NCI-H446 treated with DMSO at 0.1 percent for 48 hours (cell line): ENCODE measurements around the gene COG2.
"Not testable (repeated sequence)": the region's sequence is repeated elsewhere in the genome, so short reads cannot be mapped to it uniquely, and the experiment has no call there.

Experiments
- DNase-seq: peaks from one replicate; lab custom pipeline; 2025; lab: John Stamatoyannopoulos, UW

The COG2 gene, protein sequence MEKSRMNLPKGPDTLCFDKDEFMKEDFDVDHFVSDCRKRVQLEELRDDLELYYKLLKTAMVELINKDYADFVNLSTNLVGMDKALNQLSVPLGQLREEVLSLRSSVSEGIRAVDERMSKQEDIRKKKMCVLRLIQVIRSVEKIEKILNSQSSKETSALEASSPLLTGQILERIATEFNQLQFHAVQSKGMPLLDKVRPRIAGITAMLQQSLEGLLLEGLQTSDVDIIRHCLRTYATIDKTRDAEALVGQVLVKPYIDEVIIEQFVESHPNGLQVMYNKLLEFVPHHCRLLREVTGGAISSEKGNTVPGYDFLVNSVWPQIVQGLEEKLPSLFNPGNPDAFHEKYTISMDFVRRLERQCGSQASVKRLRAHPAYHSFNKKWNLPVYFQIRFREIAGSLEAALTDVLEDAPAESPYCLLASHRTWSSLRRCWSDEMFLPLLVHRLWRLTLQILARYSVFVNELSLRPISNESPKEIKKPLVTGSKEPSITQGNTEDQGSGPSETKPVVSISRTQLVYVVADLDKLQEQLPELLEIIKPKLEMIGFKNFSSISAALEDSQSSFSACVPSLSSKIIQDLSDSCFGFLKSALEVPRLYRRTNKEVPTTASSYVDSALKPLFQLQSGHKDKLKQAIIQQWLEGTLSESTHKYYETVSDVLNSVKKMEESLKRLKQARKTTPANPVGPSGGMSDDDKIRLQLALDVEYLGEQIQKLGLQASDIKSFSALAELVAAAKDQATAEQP

DNA sequence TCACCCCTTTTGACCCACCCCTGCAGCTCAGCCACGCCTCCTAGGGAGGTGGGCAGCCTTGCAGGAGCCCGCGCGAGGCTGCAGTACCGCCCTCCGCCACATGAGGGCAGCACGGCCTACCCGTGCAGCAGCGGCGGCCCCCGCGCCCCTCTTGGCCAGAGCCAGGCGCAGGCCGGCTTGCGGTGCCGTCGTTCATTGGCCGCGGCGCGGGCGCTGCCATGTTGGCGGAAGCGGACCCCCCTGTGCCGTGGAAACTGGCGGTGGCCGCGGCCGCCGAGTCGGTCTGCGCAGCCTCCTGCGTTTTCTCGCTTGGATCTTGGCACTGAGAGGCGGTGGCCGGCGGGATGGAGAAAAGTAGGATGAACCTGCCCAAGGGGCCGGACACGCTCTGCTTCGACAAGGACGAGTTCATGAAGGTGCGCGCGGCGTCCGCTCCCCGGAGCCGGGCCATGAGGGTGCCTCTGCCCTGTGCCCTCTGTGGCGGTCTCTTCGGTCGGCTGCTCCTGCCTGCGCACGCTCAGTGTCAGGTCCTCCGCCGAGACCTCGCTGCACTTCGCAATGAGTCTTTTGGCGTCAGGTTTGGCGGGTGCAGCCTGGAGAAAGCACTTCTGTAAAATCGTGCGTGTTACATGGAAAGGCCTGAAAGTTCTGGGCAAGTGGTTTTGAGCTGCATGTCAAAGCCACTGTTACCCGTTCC lies at the start of gene COG2:
Gene COG2 (plus strand): TSS at position 219 of the 697 bp plus-strand sequence. CDS start 126 bp downstream, at position 345.
- peak; percentile 82 for DNase-seq

- no peak for DNase-seq
Observed at GRCh38 chr1:230592848-230593414, 49.4 kb upstream of the COG2 start.

GRCh38 chr1:230594214-230594773 lies 48.0 kb upstream of the COG2 start:
- DNase-seq: no peak

- no peak for DNase-seq
Observed at GRCh38 chr1:230595181-230595580, 47.1 kb upstream of the COG2 start.

DNA sequence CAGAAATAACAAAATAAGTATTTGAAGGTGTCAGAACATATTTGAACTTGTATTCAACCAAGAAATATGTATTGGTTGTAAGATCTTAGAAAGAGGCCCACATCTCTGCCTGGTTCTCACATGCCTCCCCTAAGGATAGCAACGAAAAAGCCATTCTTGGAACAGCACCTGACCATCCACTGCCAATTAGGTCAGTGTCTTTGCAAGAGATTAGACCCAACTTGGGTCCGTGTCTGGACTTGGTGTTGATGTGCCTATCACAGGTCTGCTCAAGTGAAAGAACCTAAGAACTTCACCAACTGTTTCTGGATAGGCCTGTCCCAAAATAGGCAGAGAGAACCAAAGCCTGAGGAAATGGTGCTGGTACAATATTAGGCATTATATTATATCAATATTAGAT lies 46.0 kb upstream of the COG2 start:
- DNase-seq: no peak

DNA sequence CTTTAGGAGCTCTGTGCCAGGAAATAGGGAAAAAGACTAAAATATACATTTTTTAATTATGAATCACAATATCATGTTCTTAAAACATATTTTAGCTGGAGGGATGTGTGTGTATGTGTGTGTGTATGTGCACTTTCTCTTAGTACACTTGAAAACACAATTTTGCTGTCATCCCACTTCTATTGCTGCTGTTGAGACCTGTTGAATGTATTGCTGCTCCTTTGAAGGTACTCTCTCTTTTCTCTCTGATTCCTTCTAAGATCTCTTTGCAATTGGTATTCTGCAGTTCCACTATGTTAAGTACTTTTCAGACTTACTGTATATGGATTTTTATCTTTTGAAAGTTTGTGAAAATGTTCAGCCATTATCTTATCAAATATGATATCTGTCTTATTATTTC lies 43.5 kb upstream of the COG2 start:
- no peak for DNase-seq

DNA sequence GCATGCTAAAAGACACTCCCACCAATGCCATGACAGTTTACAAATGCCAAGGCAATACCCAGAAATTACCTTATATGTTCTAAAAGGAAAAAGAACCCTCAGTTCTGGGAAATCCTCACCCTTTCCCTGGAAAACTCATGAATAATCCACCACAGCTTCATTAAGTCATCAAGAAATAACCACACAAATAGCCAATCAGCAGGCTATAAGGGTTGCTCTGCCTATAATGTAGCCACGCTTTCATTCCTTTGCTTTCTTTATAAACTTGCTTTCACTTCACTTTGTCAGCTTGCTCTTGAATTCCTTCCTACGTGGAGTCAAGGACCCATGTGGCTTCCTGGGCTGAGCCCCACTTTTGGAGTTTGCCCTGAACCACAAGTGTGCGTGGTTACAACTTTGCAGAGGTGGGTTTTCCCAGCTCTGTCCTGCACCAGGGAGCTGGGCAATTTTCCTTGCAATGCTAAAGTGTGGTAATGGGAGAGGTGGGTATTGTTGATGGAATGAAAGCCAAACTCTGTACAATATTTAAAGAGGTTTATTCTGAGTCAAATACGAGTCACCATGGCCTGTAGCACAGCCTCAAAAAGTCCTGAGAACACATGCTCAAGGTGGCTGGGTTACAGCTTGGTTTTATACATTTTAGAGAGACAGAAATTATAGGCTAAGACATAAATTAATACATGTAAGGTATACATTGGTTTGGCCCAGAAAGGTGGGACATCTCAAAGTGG lies 42.2 kb upstream of the COG2 start:
- no peak for DNase-seq

DNA sequence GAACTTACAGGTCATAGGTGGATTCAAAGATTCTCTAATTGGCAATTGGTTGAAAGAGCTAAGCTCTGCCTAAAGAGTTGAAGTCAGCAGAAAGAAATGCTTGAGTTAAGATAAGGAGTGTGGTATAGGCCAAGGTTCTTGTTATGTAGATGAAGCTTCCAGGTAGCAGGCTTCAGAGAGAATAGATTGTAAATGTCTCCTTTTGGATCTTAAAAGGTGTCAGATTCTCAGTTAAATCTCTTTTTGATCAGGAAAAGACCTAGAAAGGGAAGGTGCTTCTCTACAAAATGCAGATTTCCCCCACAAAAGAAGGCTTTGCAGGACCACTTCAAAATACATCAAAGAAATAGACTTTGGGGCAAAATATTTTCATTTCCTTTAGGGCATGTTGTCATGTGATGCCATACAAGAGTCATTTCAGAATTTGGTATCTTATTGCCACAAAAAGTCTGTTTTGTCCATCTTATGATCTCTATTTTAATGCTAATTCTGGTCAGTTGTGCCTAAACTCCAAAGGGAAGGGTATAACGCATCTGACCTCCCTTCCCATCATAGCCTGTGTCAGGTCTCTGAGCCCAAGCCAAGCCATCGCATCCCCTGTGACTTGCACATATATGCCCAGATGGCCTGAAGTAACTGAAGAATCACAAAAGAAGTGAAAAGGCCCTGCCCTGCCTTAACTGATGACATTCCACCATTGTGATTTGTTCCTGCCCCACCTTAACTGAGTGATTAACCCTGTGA lies 41.5 kb upstream of the COG2 start:
- DNase-seq: not testable (repeated sequence)

GRCh38 chr1:230609208-230609607 lies 33.1 kb upstream of the COG2 start:
- no peak for DNase-seq

DNA sequence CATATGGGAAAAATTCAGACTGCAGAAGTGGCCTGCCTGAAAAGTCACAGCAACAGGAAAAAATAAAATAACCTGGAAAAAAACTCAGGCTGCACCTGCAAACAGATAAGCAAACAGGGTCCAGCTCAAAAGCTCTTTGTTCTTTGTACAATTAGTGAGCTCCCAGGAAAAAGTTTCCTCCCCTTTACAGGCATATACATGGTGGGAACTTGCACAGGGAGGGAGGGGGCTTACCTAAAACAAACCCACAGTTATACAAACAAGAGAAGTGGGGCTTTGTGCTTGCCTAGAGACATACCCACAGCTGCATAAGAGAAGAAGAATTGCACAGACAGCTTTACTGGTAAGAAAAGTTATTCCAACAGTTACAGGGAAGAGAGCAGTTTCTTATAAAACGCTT lies 31.7 kb upstream of the COG2 start:
- DNase-seq: no peak

DNA sequence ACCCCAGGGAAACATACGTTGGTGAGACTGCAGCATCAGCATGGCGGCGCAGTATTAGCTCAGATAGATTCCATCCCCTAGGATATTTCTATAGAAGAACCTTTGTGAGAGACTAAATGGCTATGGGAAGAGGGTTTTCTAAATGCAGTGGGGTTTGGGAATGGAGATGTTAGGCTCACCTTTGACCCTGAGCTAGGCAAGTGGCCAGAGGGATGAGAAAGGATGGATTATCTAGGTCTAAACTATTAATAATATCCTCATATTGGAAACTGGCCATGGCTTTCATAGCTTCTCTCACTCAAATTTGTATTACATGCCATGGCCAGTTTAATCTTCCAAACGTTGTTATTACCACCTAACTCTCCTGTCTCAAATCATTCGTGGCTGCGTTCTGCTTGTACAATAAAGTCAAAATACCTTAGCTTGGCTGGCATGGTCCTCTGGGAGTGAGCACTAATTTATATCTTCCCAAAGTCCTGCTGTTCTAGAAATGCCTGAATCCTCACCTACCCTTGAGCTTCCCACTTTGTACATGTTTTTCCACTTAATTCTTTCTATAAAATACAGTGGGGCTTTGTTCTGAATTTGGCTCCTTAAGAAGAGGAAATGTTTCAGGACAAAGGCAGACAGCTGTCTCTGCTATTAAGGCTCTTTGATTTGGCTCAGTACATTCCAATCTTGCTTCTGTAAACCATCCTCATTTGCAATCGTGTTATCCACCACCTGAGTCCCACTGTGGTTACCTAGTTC lies 31.0 kb upstream of the COG2 start:
- peak; percentile 42 for DNase-seq

DNA sequence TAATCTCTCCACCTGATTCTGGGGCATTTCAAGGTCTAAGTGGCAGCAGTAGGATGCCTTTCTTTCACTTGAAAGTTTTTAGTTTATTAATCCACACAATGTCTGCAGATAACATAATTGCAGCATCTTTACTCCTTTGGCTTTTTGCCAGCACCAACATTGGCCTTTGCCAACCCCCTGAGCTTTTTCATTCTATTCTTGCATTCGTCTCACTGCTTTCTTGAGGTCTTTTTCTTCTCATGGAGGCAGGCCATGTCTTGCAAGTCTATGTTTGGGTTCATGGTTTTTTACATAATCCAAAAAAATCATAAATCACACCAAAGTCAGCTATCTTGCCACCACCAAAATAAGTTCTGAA lies 30.4 kb upstream of the COG2 start:
- no peak for DNase-seq

DNA sequence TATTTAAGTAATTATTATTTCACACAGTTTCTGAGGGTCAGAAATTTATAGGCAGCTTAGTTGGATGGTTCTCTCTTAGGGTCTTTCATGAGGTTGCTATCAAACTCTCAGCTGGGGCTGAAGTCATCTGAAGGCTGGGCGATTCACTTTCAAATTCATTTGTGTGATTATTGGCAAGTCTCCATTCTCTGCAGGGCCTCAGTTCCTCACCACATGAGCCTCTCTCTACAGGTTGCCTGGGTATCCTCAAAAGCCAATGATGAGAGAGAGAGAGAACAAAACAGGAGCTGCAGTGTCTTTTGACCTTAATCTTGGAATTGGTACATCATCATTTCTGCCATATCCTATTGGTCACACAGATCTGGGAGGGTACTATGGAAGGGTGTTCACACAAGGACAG lies 29.6 kb upstream of the COG2 start:
- DNase-seq: no peak

DNA sequence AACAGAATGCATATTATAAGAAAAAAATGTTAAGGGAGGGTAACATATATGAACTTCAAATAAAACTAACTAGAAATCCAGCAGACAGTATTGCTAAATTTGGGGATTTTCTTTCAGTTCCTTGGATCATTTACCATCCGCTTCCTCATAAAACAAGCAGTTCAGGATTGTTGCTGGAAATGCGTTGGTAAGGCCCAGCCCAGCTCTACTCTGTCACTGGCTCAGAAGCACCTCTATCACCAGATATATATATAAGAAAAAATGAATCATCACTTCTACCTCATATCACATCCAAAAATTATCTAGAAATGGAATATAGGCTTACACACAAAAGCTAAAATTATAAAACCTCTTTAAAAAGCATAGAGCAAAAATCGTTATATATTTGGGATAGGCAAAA lies 28.2 kb upstream of the COG2 start:
- no peak for DNase-seq

- DNase-seq: no peak
Observed at GRCh38 chr1:230618537-230618936, 23.7 kb upstream of the COG2 start.

DNA sequence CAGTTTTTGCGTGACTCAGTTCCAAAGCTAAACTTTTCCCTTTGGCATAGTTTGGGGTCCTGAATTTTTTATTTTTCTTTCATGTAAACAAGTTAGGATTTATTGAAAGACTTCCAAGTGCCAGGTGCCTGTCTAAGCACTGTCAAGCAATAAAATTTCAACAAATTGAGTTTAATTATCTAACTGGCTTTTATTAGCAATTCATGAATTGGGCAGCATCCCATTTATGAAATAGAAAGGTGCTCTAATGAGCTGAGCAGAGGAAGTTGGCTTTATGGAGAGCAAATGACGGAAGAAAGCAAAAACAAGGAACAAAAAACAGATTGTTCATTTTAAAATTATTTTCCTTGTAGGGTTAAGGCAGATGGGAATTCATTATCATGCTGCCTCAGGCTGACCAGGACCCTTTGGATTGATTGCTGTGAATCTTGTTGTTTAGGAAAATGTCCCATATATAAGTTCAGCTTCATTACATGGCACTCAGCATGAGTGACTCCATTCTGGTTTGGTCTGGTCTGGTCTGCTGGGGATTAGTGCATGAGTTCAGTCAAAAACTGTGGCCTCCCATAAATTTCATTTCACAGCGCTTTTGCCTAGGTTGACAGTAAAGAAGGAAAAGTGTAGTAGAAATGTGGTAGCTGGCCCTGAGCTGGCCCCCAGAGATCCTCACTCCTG lies 21.5 kb upstream of the COG2 start:
- no peak for DNase-seq

- DNase-seq: no peak
Observed at GRCh38 chr1:230621324-230622030, 20.8 kb upstream of the COG2 start.

DNA sequence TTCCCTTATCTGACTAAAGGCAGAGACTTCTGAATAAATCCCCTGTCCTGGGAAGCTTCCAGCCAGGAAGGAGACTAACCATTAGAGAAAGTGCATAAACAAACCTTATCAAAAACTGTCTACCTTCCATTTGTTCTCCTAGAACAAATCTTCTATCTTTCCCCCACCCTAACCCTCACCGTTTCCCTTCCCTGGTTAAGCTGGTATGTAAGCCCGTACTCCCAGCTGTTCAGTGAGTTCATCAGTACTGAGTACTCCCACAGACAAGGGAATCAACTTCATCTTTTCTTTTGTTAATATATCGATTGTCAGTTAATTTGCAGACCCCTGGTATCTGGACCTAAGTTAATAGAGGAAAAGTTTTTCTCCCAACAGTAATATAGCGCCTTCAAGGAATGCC lies 20.1 kb upstream of the COG2 start:
- no peak for DNase-seq
